Astrocyte of the cerebellum (primary cell): Measurements from ENCODE around the gene KCND2.

Experiments used
- DNase-seq: peaks from one replicate; pipeline ENCODE4 v3.0.0-alpha.2; 2011; ENCODE audit warnings: low read depth
- H3K4me3 ChIP-seq: 2 replicates; pipeline ENCODE4 v1.5.1; 2011; ENCODE audit warnings: mild to moderate bottlenecking, low read depth, low read length, moderate library complexity
- CTCF ChIP-seq: IDR thresholded peaks from 2 replicates; pipeline ENCODE4 v1.5.1; 2012; ENCODE audit warnings: low read length, low read depth, moderate library complexity, mild to moderate bottlenecking; ENCODE audit errors: missing control alignments
- in situ Hi-C: cut with HindIII; loops from 2 replicates; pipeline ENCODE4 v1.10.0; 2017; ENCODE audit warnings: low sequenced_read_pairs

The KCND2 gene

GRCh38 chr7:120793213-120793936 is 520.4 kb downstream of the KCND2 start:
- no peak for DNase-seq
- in situ Hi-C loops, result no loop called here
- no peak for TF ChIP-seq CTCF
- no peak overlapping the region for H3K4me3 ChIP-seq

DNA sequence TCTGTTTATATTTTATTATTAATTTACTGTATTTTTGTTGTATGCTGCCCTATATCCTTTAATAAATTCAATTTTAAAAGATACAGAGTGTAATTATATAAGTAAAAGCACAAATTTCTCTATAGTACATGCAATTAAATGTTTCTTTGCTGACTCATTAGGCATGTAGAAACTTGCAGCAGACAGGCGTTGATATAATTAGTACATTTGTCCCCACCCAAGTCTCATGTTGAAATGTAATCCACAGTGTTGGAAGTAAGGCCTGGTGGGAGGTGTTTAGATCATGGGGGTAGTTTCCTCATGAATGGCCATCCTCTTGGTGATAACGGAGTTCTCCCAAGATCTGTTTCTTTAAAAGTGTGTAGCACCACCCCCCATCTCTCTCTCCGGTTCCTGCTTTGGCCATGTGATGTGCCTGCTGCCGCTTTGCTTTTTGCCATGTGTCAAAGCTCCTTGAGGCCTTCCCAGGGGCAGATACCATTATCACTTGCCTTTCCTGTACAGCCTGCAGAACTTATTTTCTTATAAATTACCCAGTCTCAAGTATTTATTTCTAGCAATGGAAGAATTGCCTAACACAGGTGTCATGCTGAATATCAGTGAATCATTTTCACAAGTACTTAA is 521.2 kb downstream of the KCND2 start:
- in situ Hi-C loops, result no loop called here
- no peak overlapping the region for H3K4me3 ChIP-seq
- no peak for TF ChIP-seq CTCF
- DNase-seq, result no peak

GRCh38 chr7:120797026-120797645 is 524.2 kb downstream of the KCND2 start:
- H3K4me3 ChIP-seq, result no peak overlapping the region
- no peak for DNase-seq
- no peak for TF ChIP-seq CTCF
- in situ Hi-C loops, result no loop called here

DNA sequence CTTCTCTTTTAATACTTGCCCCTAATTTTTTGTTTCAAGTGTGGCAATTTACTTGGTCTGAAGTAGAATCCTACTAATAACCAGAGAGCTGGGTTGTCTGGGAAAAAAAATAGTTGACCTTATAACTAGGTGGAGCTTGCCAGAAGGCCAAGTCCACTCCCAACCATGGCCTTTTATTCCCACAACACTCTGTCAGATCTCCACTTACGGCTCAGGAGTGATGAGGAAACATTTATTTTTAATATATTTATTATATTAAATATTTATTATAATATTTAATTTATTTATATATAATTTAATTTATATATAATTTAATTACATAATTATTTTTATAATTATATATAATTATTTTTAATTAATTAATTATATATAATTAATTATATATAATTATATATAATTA is 526.2 kb downstream of the KCND2 start:
- DNase-seq, result no peak
- in situ Hi-C loops, result no loop called here
- H3K4me3 ChIP-seq, result no peak overlapping the region
- no peak for TF ChIP-seq CTCF
